Medulla oblongata (tissue), 1 donor: ENCODE data around the gene MEIS2.

Experiments used
- DNase-seq: peaks from one replicate; pipeline ENCODE4 v3.0.0-alpha.2; 2015; ENCODE audit errors: extremely low spot score

MEIS2 gene

GRCh38 chr15:36879568-36880222, 220.7 kb downstream of the MEIS2 start:
- DNase-seq, result no peak

- no peak for DNase-seq
Observed at GRCh38 chr15:36878684-36879262, 221.6 kb downstream of the MEIS2 start.

GRCh38 chr15:36877796-36878683, 222.3 kb downstream of the MEIS2 start:
- DNase-seq, result no peak

GRCh38 chr15:36877294-36877693, 223.1 kb downstream of the MEIS2 start:
- DNase-seq, result no peak

- no peak for DNase-seq
Observed at GRCh38 chr15:36875740-36876334, 224.5 kb downstream of the MEIS2 start.

GRCh38 chr15:36874930-36875329, 225.4 kb downstream of the MEIS2 start:
- DNase-seq, result no peak

GRCh38 chr15:36867436-36867835, 232.9 kb downstream of the MEIS2 start:
- no peak for DNase-seq

- DNase-seq, result no peak
Observed at GRCh38 chr15:36866896-36867295, 233.5 kb downstream of the MEIS2 start.

GRCh38 chr15:36863570-36863969, 236.8 kb downstream of the MEIS2 start:
- no peak for DNase-seq

GRCh38 chr15:36860792-36861191, 239.6 kb downstream of the MEIS2 start:
- no peak for DNase-seq

GRCh38 chr15:36858423-36858822, 241.9 kb downstream of the MEIS2 start:
- no peak for DNase-seq

GRCh38 chr15:36856339-36856973, 243.9 kb downstream of the MEIS2 start:
- no peak for DNase-seq

- no peak for DNase-seq
Observed at GRCh38 chr15:36850864-36851263, 249.5 kb downstream of the MEIS2 start.

- no peak for DNase-seq
Observed at GRCh38 chr15:36845270-36845669, 255.1 kb downstream of the MEIS2 start.

GRCh38 chr15:36844534-36844998, 255.8 kb downstream of the MEIS2 start:
- no peak for DNase-seq

GRCh38 chr15:36843822-36844221, 256.5 kb downstream of the MEIS2 start:
- DNase-seq, result no peak

- DNase-seq, result no peak
Observed at GRCh38 chr15:36841193-36841592, 259.2 kb downstream of the MEIS2 start.
